DND-41 (cell line): Measurements from ENCODE around the gene AFF4.
"Not testable (repeated sequence)": the region's sequence is repeated elsewhere in the genome, so short reads cannot be mapped to it uniquely, and the experiment has no call there.

Source experiments
- ATAC-seq: fragments of 200-7000 bp; cut with Tn5 transposase; 3 replicates; pipeline ENCODE4 v1.9.1; 2021; ENCODE audit warnings: low read depth; ENCODE audit not compliant: insufficient read depth
- DNase-seq: peaks from one replicate; pipeline ENCODE4 v3.0.0-alpha.2; 2020
- H2AFZ ChIP-seq: 2 replicates; pipeline ENCODE4 v1.6.0; 2012; ENCODE audit warnings: low read depth, low read length
- H3K27ac ChIP-seq: 2 replicates; pipeline ENCODE4 v1.5.1; 2012; ENCODE audit warnings: low read length, inconsistent platforms
- H3K27me3 ChIP-seq: fragments of 200-600 bp; sonication (generic); 2 replicates; pipeline ENCODE4 v1.6.0; 2012; ENCODE audit warnings: low read length, mild to moderate bottlenecking, inconsistent platforms; ENCODE audit not compliant: insufficient read depth, poor library complexity
- H3K36me3 ChIP-seq: 2 replicates; pipeline ENCODE4 v1.5.1; 2012; ENCODE audit warnings: low read length, inconsistent platforms; ENCODE audit not compliant: insufficient read depth
- H3K4me1 ChIP-seq: 2 replicates; pipeline ENCODE4 v1.5.1; 2012; ENCODE audit warnings: mild to moderate bottlenecking, low read length; ENCODE audit not compliant: insufficient read depth
- H3K4me2 ChIP-seq: 2 replicates; pipeline ENCODE4 v1.6.0; 2012; ENCODE audit warnings: mild to moderate bottlenecking, moderate library complexity, low read length, inconsistent platforms; ENCODE audit not compliant: insufficient read depth
- H3K4me3 ChIP-seq, 2 experiments: fragments of 200-600 bp in 1 of 2; shearing (Covaris generic) in 1 of 2; 2 replicates each; pipeline ENCODE4 v1.5.1; 2012 to 2016; ENCODE audit warnings: inconsistent platforms in 2 of 2, low read length in 2 of 2, mild to moderate bottlenecking in 2 of 2, low read depth in 1 of 2, moderate library complexity in 1 of 2
- H3K79me2 ChIP-seq: 2 replicates; pipeline ENCODE4 v1.6.0; 2012; ENCODE audit warnings: low read length, inconsistent platforms; ENCODE audit not compliant: insufficient read depth
- H3K9ac ChIP-seq: 2 replicates; pipeline ENCODE4 v1.6.0; 2012; ENCODE audit warnings: low read depth, mild to moderate bottlenecking, inconsistent platforms, low read length, moderate library complexity
- H3K9me3 ChIP-seq: 2 replicates; pipeline ENCODE4 v1.5.1; 2012; ENCODE audit warnings: low read length, moderate library complexity, mild to moderate bottlenecking, inconsistent platforms; ENCODE audit not compliant: insufficient read depth, severe bottlenecking
- H4K20me1 ChIP-seq: 2 replicates; pipeline ENCODE4 v1.6.0; 2012; ENCODE audit warnings: low read length; ENCODE audit not compliant: insufficient read depth
- CTCF ChIP-seq: IDR thresholded peaks from 2 replicates; pipeline ENCODE4 v1.5.1; 2012; ENCODE audit warnings: borderline replicate concordance, low read length, moderate library complexity, mild to moderate bottlenecking; ENCODE audit not compliant: poor library complexity, severe bottlenecking; ENCODE audit errors: extremely low read depth
- EZH2 ChIP-seq: IDR thresholded peaks from 3 replicates; pipeline ENCODE4 v1.6.1; 2012; ENCODE audit warnings: borderline replicate concordance, low read depth, mild to moderate bottlenecking, moderate library complexity, low read length, inconsistent platforms; ENCODE audit not compliant: severe bottlenecking

AFF4 gene

GRCh38 chr5:132987531-132988408, 24.3 kb upstream of the AFF4 start:
- no peak overlapping the region for H3K9ac ChIP-seq
- DNase-seq (no peak), ATAC-seq (no peak)
- H3K27ac ChIP-seq = no peak overlapping the region
- H2AFZ ChIP-seq = no peak overlapping the region
- H3K9me3 ChIP-seq = no peaks in the 10 kb centered on the region
- no peak overlapping the region for H3K4me3 ChIP-seq
- H3K79me2 ChIP-seq = no peaks in the 10 kb centered on the region
- no peaks in the 10 kb centered on the region for H3K36me3 ChIP-seq
- TF ChIP-seq CTCF (no peak), EZH2 (no peak)
- H3K4me1 ChIP-seq = no peaks in the 10 kb centered on the region
- H4K20me1 ChIP-seq = no peaks in the 10 kb centered on the region
- no peak overlapping the region for H3K4me2 ChIP-seq
- H3K27me3 ChIP-seq = no peaks in the 10 kb centered on the region

- not testable (repeated sequence) for DNase-seq, H3K4me3 ChIP-seq, H3K9me3 ChIP-seq, H3K27me3 ChIP-seq, H3K79me2 ChIP-seq, H3K36me3 ChIP-seq, H4K20me1 ChIP-seq, ATAC-seq, H2AFZ ChIP-seq, H3K4me2 ChIP-seq, H3K9ac ChIP-seq, H3K27ac ChIP-seq, H3K4me1 ChIP-seq
These were observed 19.5 kb upstream of the AFF4 start for GRCh38 chr5:132982971-132983370.

- TF ChIP-seq EZH2 (no peak), CTCF (no peak)
- no peaks in the 10 kb centered on the region for H3K27me3 ChIP-seq
- no peak overlapping the region for H3K4me3 ChIP-seq
- no peak for DNase-seq
- H3K4me1 ChIP-seq = no peaks in the 10 kb centered on the region
- H4K20me1 ChIP-seq = no peaks in the 10 kb centered on the region
- no peak for ATAC-seq
- no peak overlapping the region for H3K4me2 ChIP-seq
- no peaks in the 10 kb centered on the region for H3K9me3 ChIP-seq
- H3K36me3 ChIP-seq = no peaks in the 10 kb centered on the region
- H2AFZ ChIP-seq = no peak overlapping the region
- no peak overlapping the region for H3K9ac ChIP-seq
- no peaks in the 10 kb centered on the region for H3K79me2 ChIP-seq
- no peak overlapping the region for H3K27ac ChIP-seq
These were observed 17.9 kb upstream of the AFF4 start for GRCh38 chr5:132981288-132981687.

- Histone ChIP-seq H3K27me3 (no peaks in the 10 kb centered on the region), H3K4me1 (no peaks in the 10 kb centered on the region), H3K27ac (no peak overlapping the region), H3K4me2 (no peak overlapping the region), H3K36me3 (no peaks in the 10 kb centered on the region), H3K79me2 (no peaks in the 10 kb centered on the region), H3K9me3 (no peaks in the 10 kb centered on the region), H2AFZ (no peak overlapping the region), H3K4me3 (no peak overlapping the region), H4K20me1 (no peaks in the 10 kb centered on the region), H3K9ac (no peak overlapping the region)
- no peak for ATAC-seq
- TF ChIP-seq CTCF (no peak), EZH2 (no peak)
- no peak for DNase-seq
These were observed 16.5 kb upstream of the AFF4 start for GRCh38 chr5:132979976-132980375.
